Astrocyte (in vitro differentiated cells and primary cell): ENCODE results near the gene BTN3A1. TPM values are rescaled to one million over a fixed set of nuclear protein-coding genes. Genes with fewer than 3 reads are reported as not detected.
"Not testable (repeated sequence)": the region's sequence is repeated elsewhere in the genome, so short reads cannot be mapped to it uniquely, and the experiment has no call there.

ENCODE experiments used
- DNase-seq: peaks from one replicate; pipeline ENCODE4 v3.0.0-alpha.2; 2010; ENCODE audit warnings: low read depth
- FAIRE-seq: peaks from 2 replicates; lab custom pipeline; 2011; peaks lifted over from hg19 to GRCh38; lab: Jason Lieb, UNC
- H2AFZ ChIP-seq: 2 replicates; pipeline ENCODE4 v1.6.0; 2012; ENCODE audit warnings: low read depth, low read length, inconsistent platforms
- H3K27ac ChIP-seq: 2 replicates; pipeline ENCODE4 v1.5.1; 2011; ENCODE audit warnings: low read depth, low read length, inconsistent platforms
- H3K27me3 ChIP-seq: 2 replicates; pipeline ENCODE4 v1.6.0; 2011; ENCODE audit warnings: low read length, inconsistent platforms; ENCODE audit not compliant: insufficient read depth
- H3K36me3 ChIP-seq: 2 replicates; pipeline ENCODE4 v1.5.1; 2011; ENCODE audit warnings: low read length, inconsistent platforms; ENCODE audit not compliant: insufficient read depth
- H3K4me1 ChIP-seq: 2 replicates; pipeline ENCODE4 v1.5.1; 2011; ENCODE audit warnings: low read length, inconsistent platforms; ENCODE audit not compliant: insufficient read depth
- H3K4me2 ChIP-seq: 2 replicates; pipeline ENCODE4 v1.6.0; 2012; ENCODE audit warnings: low read length, inconsistent platforms
- H3K4me3 ChIP-seq: 2 replicates; pipeline ENCODE4 v1.5.1; 2011; ENCODE audit warnings: low read depth, mild to moderate bottlenecking, low read length, inconsistent platforms; ENCODE audit not compliant: insufficient read depth
- H3K79me2 ChIP-seq: 2 replicates; pipeline ENCODE4 v1.6.0; 2012; ENCODE audit warnings: mild to moderate bottlenecking, low read length, inconsistent platforms; ENCODE audit not compliant: insufficient read depth
- H3K9ac ChIP-seq: 2 replicates; pipeline ENCODE4 v1.6.0; 2012; ENCODE audit warnings: mild to moderate bottlenecking, low read length, inconsistent platforms
- H3K9me3 ChIP-seq: 2 replicates; pipeline ENCODE4 v1.5.1; 2012; ENCODE audit warnings: low read depth, mild to moderate bottlenecking, low read length, inconsistent platforms; ENCODE audit not compliant: insufficient read depth
- H4K20me1 ChIP-seq: 2 replicates; pipeline ENCODE4 v1.6.0; 2012; ENCODE audit warnings: low read length, inconsistent platforms; ENCODE audit not compliant: insufficient read depth
- H3K27ac Mint-ChIP-seq: one replicate; pipeline ENCODE4 v1.8.0; 2021; ENCODE audit warnings: mild to moderate bottlenecking, mixed read lengths; ENCODE audit not compliant: unreplicated experiment
- H3K27me3 Mint-ChIP-seq: one replicate; pipeline ENCODE4 v1.8.0; 2021; ENCODE audit warnings: low read depth, mixed read lengths; ENCODE audit not compliant: unreplicated experiment
- H3K36me3 Mint-ChIP-seq: one replicate; pipeline ENCODE4 v1.8.0; 2021; ENCODE audit warnings: low read depth, mixed read lengths; ENCODE audit not compliant: unreplicated experiment
- H3K4me1 Mint-ChIP-seq: one replicate; pipeline ENCODE4 v1.8.0; 2021; ENCODE audit warnings: low read depth, mixed read lengths; ENCODE audit not compliant: unreplicated experiment
- H3K4me3 Mint-ChIP-seq: one replicate; pipeline ENCODE4 v1.8.0; 2021; ENCODE audit warnings: mild to moderate bottlenecking, moderate library complexity, mixed read lengths; ENCODE audit not compliant: unreplicated experiment
- H3K9me3 Mint-ChIP-seq: one replicate; pipeline ENCODE4 v1.8.0; 2021; ENCODE audit warnings: mild to moderate bottlenecking, mixed read lengths; ENCODE audit not compliant: unreplicated experiment
- CTCF ChIP-seq: IDR thresholded peaks from 2 replicates; pipeline ENCODE4 v1.5.1; 2011; ENCODE audit warnings: low read depth, mild to moderate bottlenecking, inconsistent platforms, low read length, moderate library complexity; ENCODE audit not compliant: insufficient read depth
- EZH2 ChIP-seq: IDR thresholded peaks from 2 replicates; pipeline ENCODE4 v1.6.1; 2012; ENCODE audit warnings: mild to moderate bottlenecking, low read length, inconsistent platforms; ENCODE audit not compliant: insufficient read depth
- total RNA-seq: library from RNA; stranded (reverse); gene quantifications from 2 replicates; pipeline ENCODE4 v1.2.1, GENCODE V29; 2021

The BTN3A1 gene
- total RNA-seq, 1 donor from 2014 or later: 22.2 TPM

- H3K27ac Mint-ChIP-seq: no peak overlapping the region
- H3K9me3 Mint-ChIP-seq: no peaks in the 10 kb centered on the region
Observed at GRCh38 chr6:26365633-26365995, 36.5 kb upstream of the BTN3A1 start.

GRCh38 chr6:26366504-26366903 lies 35.6 kb upstream of the BTN3A1 start:
- no peaks in the 10 kb centered on the region for H4K20me1 ChIP-seq
- no peak overlapping the region for H3K4me3 ChIP-seq
- no peaks in the 10 kb centered on the region for H3K27me3 ChIP-seq
- Mint-ChIP-seq H3K27me3 (no peaks in the 10 kb centered on the region), H3K4me3 (no peak overlapping the region), H3K9me3 (no peaks in the 10 kb centered on the region), H3K4me1 (peaks cover 5% of the 10 kb centered on the region), H3K36me3 (peaks cover 11% of the 10 kb centered on the region), H3K27ac (no peak overlapping the region)
- H3K36me3 ChIP-seq: no peaks in the 10 kb centered on the region
- H3K4me2 ChIP-seq: no peak overlapping the region
- H3K9me3 ChIP-seq: no peaks in the 10 kb centered on the region
- FAIRE-seq (no peak), DNase-seq (no peak)
- no peak overlapping the region for H3K9ac ChIP-seq
- no peaks in the 10 kb centered on the region for H3K79me2 ChIP-seq
- peaks cover 5% of the 10 kb centered on the region for H3K4me1 ChIP-seq
- H2AFZ ChIP-seq: no peak overlapping the region
- no peak for TF ChIP-seq CTCF
- TF ChIP-seq EZH2: no peak
- no peak overlapping the region for H3K27ac ChIP-seq

More at GRCh38 chr6:26365633-26365995, 36.5 kb upstream of the BTN3A1 start:
- H3K9ac ChIP-seq: peak overlapping the region; percentile 92
- peaks cover 5% of the 10 kb centered on the region for H3K4me1 ChIP-seq
- Mint-ChIP-seq H3K4me3 (no peak overlapping the region), H3K36me3 (peaks cover 11% of the 10 kb centered on the region), H3K27me3 (peaks cover 4% of the 10 kb centered on the region), H3K4me1 (peaks cover 5% of the 10 kb centered on the region)
- no peaks in the 10 kb centered on the region for H3K9me3 ChIP-seq
- peak overlapping the region; percentile 99 for H3K4me2 ChIP-seq
- FAIRE-seq: no peak
- H3K79me2 ChIP-seq: no peaks in the 10 kb centered on the region
- peak overlapping the region; percentile 95 for H2AFZ ChIP-seq
- no peaks in the 10 kb centered on the region for H3K27me3 ChIP-seq
- H3K4me3 ChIP-seq: peak overlapping the region; percentile 97
- no peaks in the 10 kb centered on the region for H4K20me1 ChIP-seq
- no peak for DNase-seq
- H3K27ac ChIP-seq: peak overlapping the region; percentile 93
- H3K36me3 ChIP-seq: no peaks in the 10 kb centered on the region
- TF ChIP-seq CTCF (no peak), EZH2 (no peak)

- no peak for DNase-seq
- Histone ChIP-seq H4K20me1 (no peaks in the 10 kb centered on the region), H3K27ac (no peak overlapping the region), H3K9ac (no peak overlapping the region), H3K9me3 (no peaks in the 10 kb centered on the region), H3K36me3 (no peaks in the 10 kb centered on the region), H3K4me1 (peaks cover 5% of the 10 kb centered on the region), H3K79me2 (no peaks in the 10 kb centered on the region), H3K27me3 (no peaks in the 10 kb centered on the region), H3K4me3 (no peak overlapping the region), H3K4me2 (no peak overlapping the region), H2AFZ (no peak overlapping the region)
- TF ChIP-seq EZH2 (no peak), CTCF (no peak)
- no peaks in the 10 kb centered on the region for H3K27me3 Mint-ChIP-seq
- no peak for FAIRE-seq
- H3K4me1 Mint-ChIP-seq: peaks cover 5% of the 10 kb centered on the region
- no peaks in the 10 kb centered on the region for H3K9me3 Mint-ChIP-seq
- no peak overlapping the region for H3K27ac Mint-ChIP-seq
- H3K36me3 Mint-ChIP-seq: peaks cover 11% of the 10 kb centered on the region
- peak overlapping the region; percentile 15 for H3K4me3 Mint-ChIP-seq
Observed at GRCh38 chr6:26367114-26367513, 35.0 kb upstream of the BTN3A1 start.

- peak overlapping the region; percentile 26 for H3K27ac Mint-ChIP-seq
- not testable (repeated sequence) for H3K36me3 ChIP-seq, H3K9me3 ChIP-seq, FAIRE-seq, H3K4me2 ChIP-seq, H3K27me3 ChIP-seq, H3K79me2 ChIP-seq, H3K27me3 Mint-ChIP-seq, H2AFZ ChIP-seq, H3K4me3 Mint-ChIP-seq, H3K9me3 Mint-ChIP-seq, H3K27ac ChIP-seq, H3K4me3 ChIP-seq, H3K4me1 ChIP-seq, H4K20me1 ChIP-seq, H3K9ac ChIP-seq, DNase-seq, H3K4me1 Mint-ChIP-seq
- peaks cover 38% of the 10 kb centered on the region for H3K36me3 Mint-ChIP-seq
Observed at GRCh38 chr6:26371813-26372212, 30.3 kb upstream of the BTN3A1 start.
